ENCODE measurements around the gene SYNJ2. TPM values are rescaled to one million over a fixed set of nuclear protein-coding genes. Genes with fewer than 3 reads are reported as not detected.

Gene SYNJ2
- total and polyA plus RNA-seq, 4 donors, result 6.3 to 15.8 (median 9.4) TPM

GRCh38 chr6:158080849-158081656 is 99.4 kb downstream of the SYNJ2 start:
- no peaks in the 10 kb centered on the region for H3K4me1 ChIP-seq (ENCODE audit: control insufficient read depth, insufficient read depth, low read length)
- no peak overlapping the region for H3K4me3 ChIP-seq (ENCODE audit: low read depth, low read length)
- H3K36me3 ChIP-seq (ENCODE audit: control insufficient read depth, insufficient read depth, low read length), result peaks cover 16% of the 10 kb centered on the region
- no peak for DNase-seq (ENCODE audit: low read depth in 4 of 6, low spot score in 6 of 6)
- no peaks in the 10 kb centered on the region for H3K9me3 ChIP-seq (ENCODE audit: control insufficient read depth, insufficient read depth, low read length)
- H3K27me3 ChIP-seq (ENCODE audit: control insufficient read depth, insufficient read depth, low read length), result no peaks in the 10 kb centered on the region
- 86% methylated on average over 16 of the region's 18 CpGs for WGBS (ENCODE audit: insufficient coverage)
- no peak overlapping the region for H3K27ac ChIP-seq (ENCODE audit: low read depth, low read length)

- H3K9me3 ChIP-seq (ENCODE audit: control insufficient read depth, insufficient read depth, low read length), result no peaks in the 10 kb centered on the region
- H3K27ac ChIP-seq (ENCODE audit: low read depth, low read length), result no peak overlapping the region
- 100% methylated on average over 2 of the region's 6 CpGs for WGBS (ENCODE audit: insufficient coverage)
- H3K27me3 ChIP-seq (ENCODE audit: control insufficient read depth, insufficient read depth, low read length), result no peaks in the 10 kb centered on the region
- no peak overlapping the region for H3K4me3 ChIP-seq (ENCODE audit: low read depth, low read length)
- DNase-seq (ENCODE audit: low read depth in 4 of 6, low spot score in 6 of 6), result no peak
- H3K4me1 ChIP-seq (ENCODE audit: control insufficient read depth, insufficient read depth, low read length), result peaks cover 5% of the 10 kb centered on the region
- H3K36me3 ChIP-seq (ENCODE audit: control insufficient read depth, insufficient read depth, low read length), result peaks cover 20% of the 10 kb centered on the region
These were observed 99.9 kb downstream of the SYNJ2 start for GRCh38 chr6:158081657-158081935.

- peaks cover 21% of the 10 kb centered on the region for H3K36me3 ChIP-seq (ENCODE audit: control insufficient read depth, insufficient read depth, low read length)
These were observed 102.0 kb downstream of the SYNJ2 start for GRCh38 chr6:158083455-158084325.

GRCh38 chr6:158085261-158086053 is 103.8 kb downstream of the SYNJ2 start:
- peaks cover 21% of the 10 kb centered on the region for H3K36me3 ChIP-seq (ENCODE audit: control insufficient read depth, insufficient read depth, low read length)
- DNase-seq (ENCODE audit: low read depth in 4 of 6, low spot score in 6 of 6), result no peak

More at GRCh38 chr6:158083455-158084325, 102.0 kb downstream of the SYNJ2 start:
- Histone ChIP-seq H3K4me3 (ENCODE audit: low read depth, low read length) (no peak overlapping the region), H3K9me3 (ENCODE audit: control insufficient read depth, insufficient read depth, low read length) (no peaks in the 10 kb centered on the region), H3K4me1 (ENCODE audit: control insufficient read depth, insufficient read depth, low read length) (peaks cover 13% of the 10 kb centered on the region), H3K27me3 (ENCODE audit: control insufficient read depth, insufficient read depth, low read length) (no peaks in the 10 kb centered on the region), H3K27ac (ENCODE audit: low read depth, low read length) (no peak overlapping the region)
- no peak for DNase-seq (ENCODE audit: low read depth in 4 of 6, low spot score in 6 of 6)
- WGBS (ENCODE audit: insufficient coverage), result 96% methylated on average over 19 of the region's 23 CpGs

GRCh38 chr6:158086054-158086503 is 104.4 kb downstream of the SYNJ2 start:
- H3K27ac ChIP-seq (ENCODE audit: low read depth, low read length), result peak overlapping the region; percentile 48
- no peaks in the 10 kb centered on the region for H3K27me3 ChIP-seq (ENCODE audit: control insufficient read depth, insufficient read depth, low read length)
- peaks cover 21% of the 10 kb centered on the region for H3K36me3 ChIP-seq (ENCODE audit: control insufficient read depth, insufficient read depth, low read length)
- DNase-seq (ENCODE audit: low read depth in 4 of 6, low spot score in 6 of 6), result no peak
- H3K9me3 ChIP-seq (ENCODE audit: control insufficient read depth, insufficient read depth, low read length), result no peaks in the 10 kb centered on the region
- WGBS (ENCODE audit: insufficient coverage), result 86% methylated on average over 1 of the region's 2 CpGs
- H3K4me1 ChIP-seq (ENCODE audit: control insufficient read depth, insufficient read depth, low read length), result peaks cover 13% of the 10 kb centered on the region
- H3K4me3 ChIP-seq (ENCODE audit: low read depth, low read length), result no peak overlapping the region

More at GRCh38 chr6:158085261-158086053, 103.8 kb downstream of the SYNJ2 start:
- 85% methylated on average over 16 of the region's 21 CpGs for WGBS (ENCODE audit: insufficient coverage)
- Histone ChIP-seq H3K4me1 (ENCODE audit: control insufficient read depth, insufficient read depth, low read length) (peaks cover 13% of the 10 kb centered on the region), H3K27ac (ENCODE audit: low read depth, low read length) (no peak overlapping the region), H3K9me3 (ENCODE audit: control insufficient read depth, insufficient read depth, low read length) (no peaks in the 10 kb centered on the region), H3K4me3 (ENCODE audit: low read depth, low read length) (no peak overlapping the region), H3K27me3 (ENCODE audit: control insufficient read depth, insufficient read depth, low read length) (no peaks in the 10 kb centered on the region)

- Histone ChIP-seq H3K4me1 (ENCODE audit: control insufficient read depth, insufficient read depth, low read length) (peaks cover 13% of the 10 kb centered on the region), H3K4me3 (ENCODE audit: low read depth, low read length) (no peak overlapping the region), H3K36me3 (ENCODE audit: control insufficient read depth, insufficient read depth, low read length) (peaks cover 17% of the 10 kb centered on the region), H3K27me3 (ENCODE audit: control insufficient read depth, insufficient read depth, low read length) (no peaks in the 10 kb centered on the region), H3K27ac (ENCODE audit: low read depth, low read length) (peak overlapping the region; percentile 48), H3K9me3 (ENCODE audit: control insufficient read depth, insufficient read depth, low read length) (no peaks in the 10 kb centered on the region)
- DNase-seq (ENCODE audit: low read depth in 4 of 6, low spot score in 6 of 6), result peak in 3 of 6 donors; percentile 23 to 75 (median 73)
- WGBS (ENCODE audit: insufficient coverage), result 58% methylated on average over 31 of the region's 32 CpGs
These were observed 105.0 kb downstream of the SYNJ2 start for GRCh38 chr6:158086504-158087223.

- H3K9me3 ChIP-seq (ENCODE audit: control insufficient read depth, insufficient read depth, low read length), result no peaks in the 10 kb centered on the region
- DNase-seq (ENCODE audit: low read depth in 4 of 6, low spot score in 6 of 6), result no peak
- H3K27ac ChIP-seq (ENCODE audit: low read depth, low read length), result peak overlapping the region; percentile 48
- H3K4me1 ChIP-seq (ENCODE audit: control insufficient read depth, insufficient read depth, low read length), result peaks cover 13% of the 10 kb centered on the region
- no peaks in the 10 kb centered on the region for H3K27me3 ChIP-seq (ENCODE audit: control insufficient read depth, insufficient read depth, low read length)
- H3K4me3 ChIP-seq (ENCODE audit: low read depth, low read length), result no peak overlapping the region
- WGBS (ENCODE audit: insufficient coverage), result 54% methylated on average over 10 of the region's 14 CpGs
- H3K36me3 ChIP-seq (ENCODE audit: control insufficient read depth, insufficient read depth, low read length), result peaks cover 17% of the 10 kb centered on the region
These were observed 105.7 kb downstream of the SYNJ2 start for GRCh38 chr6:158087224-158087867.

- H3K27me3 ChIP-seq (ENCODE audit: control insufficient read depth, insufficient read depth, low read length), result no peaks in the 10 kb centered on the region
- peaks cover 8% of the 10 kb centered on the region for H3K36me3 ChIP-seq (ENCODE audit: control insufficient read depth, insufficient read depth, low read length)
- H3K9me3 ChIP-seq (ENCODE audit: control insufficient read depth, insufficient read depth, low read length), result no peaks in the 10 kb centered on the region
- H3K4me3 ChIP-seq (ENCODE audit: low read depth, low read length), result no peak overlapping the region
- H3K27ac ChIP-seq (ENCODE audit: low read depth, low read length), result no peak overlapping the region
- 94% methylated on average over 6 of the region's 9 CpGs for WGBS (ENCODE audit: insufficient coverage)
- DNase-seq (ENCODE audit: low read depth in 4 of 6, low spot score in 6 of 6), result no peak
- no peaks in the 10 kb centered on the region for H3K4me1 ChIP-seq (ENCODE audit: control insufficient read depth, insufficient read depth, low read length)
These were observed 111.1 kb downstream of the SYNJ2 start for GRCh38 chr6:158092806-158093205.

All from spinal cord (tissue), 10 donors.